ENCODE data around the gene WNT6.

Gene WNT6

GRCh38 chr2:218859556-218859987, at the start of gene WNT6:
Gene WNT6, plus strand, starts transcription at chr2:218859805. Its CDS starts 233 bp downstream, at chr2:218860038.
- DNase-seq (ENCODE audit: low spot score): no peak

DNA sequence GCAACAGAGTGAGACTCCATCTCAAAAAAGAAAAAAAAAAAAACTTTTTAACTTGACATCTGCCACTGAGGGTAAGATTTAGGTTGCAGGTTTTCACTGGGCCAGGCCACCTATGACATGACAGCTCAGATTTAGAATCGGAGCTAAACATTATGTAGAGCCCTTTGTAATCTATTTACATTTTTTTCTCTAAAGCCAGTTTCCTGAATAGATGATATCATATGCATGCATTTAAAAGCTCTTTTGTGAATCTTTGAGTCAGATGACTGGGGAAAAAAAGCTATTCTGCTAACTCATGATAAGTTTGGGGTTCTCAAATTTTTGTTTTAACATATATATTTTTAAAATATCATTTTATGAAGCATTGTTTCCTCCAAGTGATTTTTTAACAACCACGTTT, 49.3 kb upstream of the WNT6 start:
- DNase-seq (ENCODE audit: low spot score): no peak

DNA sequence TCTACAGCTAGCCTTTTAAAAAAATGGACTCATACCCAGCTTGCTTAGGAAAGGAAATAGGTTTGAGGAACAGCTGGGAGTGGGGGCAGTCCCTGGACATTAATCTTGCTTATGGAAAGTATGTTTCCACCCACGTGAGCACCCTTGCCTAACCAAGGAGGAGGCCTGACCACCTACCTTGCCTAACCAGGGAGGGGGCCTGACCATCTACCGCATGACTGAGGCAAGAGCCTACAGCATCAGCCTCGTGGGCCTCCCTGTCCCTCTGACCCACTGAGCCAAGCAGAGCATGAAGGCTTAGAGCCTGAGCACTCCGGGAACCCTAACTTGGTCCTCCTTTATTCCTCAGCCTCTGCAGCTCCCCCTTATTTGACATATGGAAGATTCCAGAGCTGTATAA, 48.2 kb upstream of the WNT6 start:
- no peak for DNase-seq (ENCODE audit: low spot score)

- no peak for DNase-seq (ENCODE audit: low spot score)
These were observed 47.3 kb upstream of the WNT6 start for GRCh38 chr2:218812096-218812815.

- no peak for DNase-seq (ENCODE audit: low spot score)
These were observed 46.7 kb upstream of the WNT6 start for GRCh38 chr2:218812861-218813260.

- no peak for DNase-seq (ENCODE audit: low spot score)
These were observed 45.7 kb upstream of the WNT6 start for GRCh38 chr2:218813771-218814460.

- no peak for DNase-seq (ENCODE audit: low spot score)
These were observed 44.9 kb upstream of the WNT6 start for GRCh38 chr2:218814540-218815243.

DNA sequence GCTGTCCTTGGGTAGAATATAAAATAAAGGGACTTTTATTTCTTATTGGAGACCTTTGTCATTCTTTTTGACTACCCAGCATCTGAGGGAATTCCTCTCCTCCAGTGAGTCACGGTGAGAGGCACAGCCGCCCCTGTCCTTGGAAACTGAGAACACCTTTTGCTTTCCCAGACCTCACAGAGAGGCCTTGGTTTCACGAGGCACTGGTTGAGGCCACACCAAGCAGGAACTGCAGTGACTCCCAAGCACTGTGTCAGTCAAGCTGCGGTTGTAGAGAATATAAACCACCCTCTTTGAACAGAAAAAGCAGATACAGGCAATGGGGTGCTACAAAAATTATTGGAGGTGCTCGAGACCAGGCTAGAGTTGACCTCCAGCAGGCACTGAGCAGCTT, 44.4 kb upstream of the WNT6 start:
- DNase-seq (ENCODE audit: low spot score): no peak

DNA sequence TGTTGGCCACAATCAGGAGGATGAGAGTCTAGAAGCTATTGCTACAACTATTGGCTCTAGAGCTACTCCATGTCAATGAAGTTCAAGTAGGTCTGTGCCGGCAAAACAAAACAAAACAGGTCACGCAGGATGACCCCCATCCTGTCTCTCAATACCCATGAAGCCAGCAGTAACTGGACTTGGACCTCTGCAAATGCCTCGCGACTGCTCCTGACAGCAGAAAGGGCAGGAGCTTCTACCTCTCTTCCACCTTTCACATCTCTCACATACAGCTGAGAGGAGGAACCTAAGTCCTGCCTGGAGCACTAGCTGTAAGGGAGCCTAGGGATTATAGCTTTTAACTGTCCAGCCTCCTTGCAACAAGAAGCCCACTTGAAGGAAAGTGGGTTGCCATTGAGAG, 44.0 kb upstream of the WNT6 start:
- no peak for DNase-seq (ENCODE audit: low spot score)

- DNase-seq (ENCODE audit: low spot score): no peak
These were observed 43.0 kb upstream of the WNT6 start for GRCh38 chr2:218816561-218817011.

DNA sequence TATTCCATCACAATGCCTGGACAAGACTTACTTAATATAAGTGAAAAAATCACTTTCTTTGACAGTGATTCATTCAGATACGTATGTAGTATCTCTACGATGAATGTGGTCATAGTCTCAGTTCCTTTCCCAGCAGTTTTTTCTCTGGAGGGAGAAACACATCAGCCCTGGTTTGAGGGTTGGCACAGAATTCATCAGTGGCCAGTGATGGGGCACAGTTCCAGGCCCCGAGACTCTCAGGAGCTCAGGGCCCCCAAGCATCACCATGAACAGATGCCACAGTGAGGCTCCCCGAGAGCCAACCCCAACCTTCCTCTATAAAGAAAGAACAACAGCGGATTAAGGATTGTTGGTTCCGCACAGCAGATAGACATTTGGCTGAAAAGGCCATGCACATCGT, 40.5 kb upstream of the WNT6 start:
- DNase-seq (ENCODE audit: low spot score): no peak

DNA sequence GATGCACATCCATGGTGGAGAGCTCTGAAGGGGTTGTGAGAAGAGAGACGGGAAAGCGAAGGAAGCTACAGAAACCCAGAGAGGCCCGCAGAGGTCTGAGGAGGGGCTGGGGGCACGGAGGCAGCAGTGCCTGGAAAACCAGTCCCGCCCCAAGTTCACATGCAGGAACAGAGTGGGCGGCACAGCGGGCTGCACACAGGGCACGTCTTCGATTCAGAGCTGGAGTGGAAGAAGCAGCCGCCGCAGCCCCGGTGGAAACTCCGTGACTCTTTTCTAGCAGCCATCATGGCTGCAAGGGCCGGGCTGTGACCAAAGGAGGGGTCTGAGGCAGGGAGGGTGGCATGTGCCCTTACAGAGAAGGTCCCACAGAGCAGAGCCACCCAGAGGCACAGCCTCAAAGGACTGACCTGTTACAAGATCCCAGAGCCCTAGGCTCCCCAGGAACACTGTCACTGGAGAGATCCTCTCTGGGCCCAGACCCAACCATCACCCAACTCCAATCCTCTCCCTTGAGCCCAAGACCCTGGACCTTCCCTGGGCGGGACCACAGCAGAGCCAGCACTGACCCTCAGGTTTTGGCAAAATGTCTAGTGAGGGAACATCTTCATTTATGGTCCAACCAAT, 38.7 kb upstream of the WNT6 start:
- DNase-seq (ENCODE audit: low spot score): no peak

GRCh38 chr2:218821605-218822211, 37.9 kb upstream of the WNT6 start:
- no peak for DNase-seq (ENCODE audit: low spot score)

DNA sequence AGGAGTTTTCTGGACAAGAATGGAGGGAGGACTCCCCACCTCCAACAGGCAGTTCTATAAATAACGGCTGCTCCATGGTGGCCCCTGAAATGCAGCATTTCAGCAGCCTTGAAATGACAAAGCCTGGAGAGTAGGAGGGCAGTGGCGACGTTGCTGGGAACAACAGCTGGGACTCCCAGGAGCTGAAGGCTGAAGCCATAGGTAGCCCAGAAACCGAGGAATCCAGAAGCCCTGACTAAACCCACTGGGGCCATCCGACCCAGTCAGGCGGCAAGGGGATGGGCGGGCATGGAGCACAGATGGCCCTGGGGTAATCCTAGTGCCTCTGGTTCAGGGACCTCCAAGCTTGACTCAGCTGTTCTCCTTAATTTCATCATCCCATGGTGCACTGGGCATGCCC, 37.0 kb upstream of the WNT6 start:
- no peak for DNase-seq (ENCODE audit: low spot score)

DNA sequence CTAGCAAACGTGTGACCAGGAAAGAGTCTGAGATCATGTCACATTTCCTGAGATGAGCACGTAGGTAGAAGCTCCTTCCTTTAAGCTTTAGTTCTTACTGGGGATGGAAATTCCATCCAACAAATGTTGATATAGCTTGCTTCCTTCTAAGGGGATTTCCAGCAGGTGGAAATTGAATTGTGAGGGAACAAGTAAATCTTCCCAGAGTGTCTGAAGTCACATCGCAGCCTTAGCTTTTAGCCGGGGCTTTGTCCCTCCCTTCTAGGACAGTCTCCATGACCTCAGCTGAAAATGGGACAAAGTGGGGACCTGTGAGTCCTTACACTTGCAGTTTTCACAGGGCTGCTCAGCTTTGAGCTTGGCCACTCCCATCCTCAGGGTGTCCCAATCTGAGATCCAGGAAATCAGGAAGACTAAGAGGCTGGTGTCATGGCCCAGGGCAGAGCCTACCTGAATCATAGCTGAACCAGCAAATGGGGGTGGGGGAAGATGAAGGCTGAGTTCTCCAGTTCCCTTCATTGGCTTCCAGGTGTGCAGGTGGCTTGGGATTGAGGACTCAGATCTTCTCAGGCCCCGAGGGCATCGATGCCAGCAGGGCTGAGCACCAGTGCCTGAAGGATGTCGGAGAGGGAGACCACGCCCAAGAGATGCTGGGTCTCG, 36.3 kb upstream of the WNT6 start:
- DNase-seq (ENCODE audit: low spot score): no peak

DNA sequence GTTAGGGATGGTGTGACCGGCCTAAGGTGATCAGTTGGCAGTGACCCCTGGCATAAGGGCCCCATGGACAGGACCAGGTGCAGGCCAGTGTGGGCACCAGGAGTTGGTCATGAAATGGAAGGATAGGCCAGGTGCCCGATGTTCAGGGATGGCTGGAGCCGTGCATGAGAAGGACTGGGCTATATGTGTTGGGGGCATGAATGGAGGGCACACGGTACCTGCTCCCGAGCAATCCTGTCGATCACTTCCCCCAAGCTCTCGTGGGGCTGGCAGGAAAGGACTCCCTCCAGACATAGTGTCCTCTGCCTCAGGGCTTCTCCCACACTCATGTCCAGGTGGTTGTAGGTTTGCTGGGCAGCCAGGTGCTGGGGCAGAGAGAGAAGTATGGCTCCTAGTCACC, 35.6 kb upstream of the WNT6 start:
- DNase-seq (ENCODE audit: low spot score): no peak

- DNase-seq (ENCODE audit: low spot score): no peak
These were observed 32.8 kb upstream of the WNT6 start for GRCh38 chr2:218826791-218827190.

- no peak for DNase-seq (ENCODE audit: low spot score)
These were observed 31.7 kb upstream of the WNT6 start for GRCh38 chr2:218827701-218828476.

- DNase-seq (ENCODE audit: low spot score): no peak
These were observed 31.2 kb upstream of the WNT6 start for GRCh38 chr2:218828477-218828778.

DNA sequence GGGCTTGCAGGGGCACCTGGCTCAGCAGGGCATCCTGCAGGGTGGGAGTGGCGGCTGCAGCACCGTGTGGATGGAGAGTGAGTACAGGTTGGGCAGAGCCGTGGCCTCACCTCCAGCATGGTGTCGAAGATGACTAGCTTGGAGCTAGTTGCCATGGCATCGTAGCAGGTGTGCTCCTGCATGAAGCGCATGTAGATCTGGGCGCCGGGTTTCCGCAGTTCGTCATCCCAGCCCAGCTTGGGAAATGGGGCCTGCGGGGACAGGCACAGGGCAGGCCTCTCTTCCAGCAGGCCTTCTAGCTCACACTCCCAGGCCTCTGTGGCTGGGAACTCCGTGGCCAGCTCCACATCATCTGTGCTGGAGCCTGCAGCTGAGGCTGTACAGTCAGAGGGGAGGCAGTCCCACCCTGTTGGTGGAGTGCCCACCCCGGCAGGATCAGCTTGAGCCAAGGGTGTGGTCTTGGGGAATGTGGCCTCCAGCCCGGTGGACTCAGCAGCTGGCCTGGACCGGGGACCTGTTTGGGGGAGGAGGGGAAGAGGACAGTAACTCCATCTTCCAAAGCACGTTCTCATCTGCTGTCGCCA, 29.6 kb upstream of the WNT6 start:
- DNase-seq (ENCODE audit: low spot score): no peak

All from CD4-positive, alpha-beta T cell treated with Interleukin-6 at 100 ng/mL for 8 hours (primary cell).